GM12872 (cell line): ENCODE data around the gene CYGB.

ENCODE experiments used
- TF ChIP-seq, protein P1 (sequence below): IDR thresholded peaks from 3 replicates; pipeline ENCODE4 v1.5.1; 2011; ENCODE audit warnings: low read depth, mild to moderate bottlenecking, low read length, moderate library complexity; ENCODE audit not compliant: insufficient read depth

The CYGB gene

DNA sequence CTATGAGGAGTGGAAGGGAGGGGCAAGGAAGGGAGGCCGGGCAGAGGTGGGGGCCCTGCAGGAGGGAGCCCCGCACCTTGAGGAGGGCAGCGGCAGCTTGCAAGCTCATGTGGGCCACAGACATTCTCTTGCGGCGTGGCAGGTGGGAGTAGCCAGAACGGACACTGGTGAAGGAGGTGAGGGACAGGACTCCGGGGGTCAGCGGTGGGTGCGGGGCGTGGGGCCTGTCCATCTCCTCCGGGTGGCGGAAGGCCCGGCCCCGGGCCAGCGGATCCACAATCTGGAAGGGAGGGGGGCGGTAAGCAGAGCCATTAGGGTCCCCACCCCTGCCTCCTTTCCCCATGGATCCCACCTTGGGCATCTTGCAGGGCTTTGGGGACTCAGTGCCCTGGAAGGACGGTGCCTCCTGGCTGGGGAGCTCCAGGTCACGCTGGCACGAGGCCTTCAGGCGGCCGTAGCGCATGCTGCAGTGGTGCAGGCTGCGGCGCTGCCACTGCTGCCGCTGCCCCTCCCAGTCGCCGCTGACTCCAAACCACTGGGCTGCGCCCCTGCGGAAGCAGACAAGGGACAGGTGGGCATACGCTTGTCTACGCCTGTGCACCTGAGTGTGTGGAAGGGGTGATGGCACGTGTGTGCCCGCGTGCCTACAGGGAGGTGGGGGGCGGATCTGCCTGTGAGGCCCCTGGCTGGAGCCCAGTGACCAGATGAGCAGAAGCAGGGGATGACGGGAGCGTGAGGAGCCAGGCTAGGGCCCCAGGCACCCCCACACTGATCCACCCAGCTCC is 58.6 kb downstream of the CYGB start:
- TF ChIP-seq, protein P1, sequence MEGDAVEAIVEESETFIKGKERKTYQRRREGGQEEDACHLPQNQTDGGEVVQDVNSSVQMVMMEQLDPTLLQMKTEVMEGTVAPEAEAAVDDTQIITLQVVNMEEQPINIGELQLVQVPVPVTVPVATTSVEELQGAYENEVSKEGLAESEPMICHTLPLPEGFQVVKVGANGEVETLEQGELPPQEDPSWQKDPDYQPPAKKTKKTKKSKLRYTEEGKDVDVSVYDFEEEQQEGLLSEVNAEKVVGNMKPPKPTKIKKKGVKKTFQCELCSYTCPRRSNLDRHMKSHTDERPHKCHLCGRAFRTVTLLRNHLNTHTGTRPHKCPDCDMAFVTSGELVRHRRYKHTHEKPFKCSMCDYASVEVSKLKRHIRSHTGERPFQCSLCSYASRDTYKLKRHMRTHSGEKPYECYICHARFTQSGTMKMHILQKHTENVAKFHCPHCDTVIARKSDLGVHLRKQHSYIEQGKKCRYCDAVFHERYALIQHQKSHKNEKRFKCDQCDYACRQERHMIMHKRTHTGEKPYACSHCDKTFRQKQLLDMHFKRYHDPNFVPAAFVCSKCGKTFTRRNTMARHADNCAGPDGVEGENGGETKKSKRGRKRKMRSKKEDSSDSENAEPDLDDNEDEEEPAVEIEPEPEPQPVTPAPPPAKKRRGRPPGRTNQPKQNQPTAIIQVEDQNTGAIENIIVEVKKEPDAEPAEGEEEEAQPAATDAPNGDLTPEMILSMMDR: no peak

DNA sequence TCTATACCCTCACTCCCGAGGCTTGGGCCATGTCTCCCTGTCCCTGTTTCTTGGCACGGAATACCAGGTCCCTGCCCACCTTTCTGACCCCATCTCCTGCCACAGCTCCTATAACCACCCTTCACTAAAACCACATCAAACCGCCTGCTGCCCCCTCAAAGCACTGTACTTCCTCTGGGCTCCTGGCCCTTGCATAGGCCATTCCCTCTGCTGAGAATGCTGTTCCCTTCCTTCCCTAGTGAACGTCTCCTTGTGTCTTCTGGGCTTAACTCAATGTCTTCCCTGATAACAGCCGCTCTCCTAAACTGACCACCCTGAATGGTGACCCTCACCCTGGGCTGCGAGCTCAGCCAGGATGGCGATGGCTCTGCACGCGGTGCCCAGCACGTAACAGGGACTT is 59.4 kb downstream of the CYGB start:
- TF ChIP-seq, protein P1: no peak

DNA sequence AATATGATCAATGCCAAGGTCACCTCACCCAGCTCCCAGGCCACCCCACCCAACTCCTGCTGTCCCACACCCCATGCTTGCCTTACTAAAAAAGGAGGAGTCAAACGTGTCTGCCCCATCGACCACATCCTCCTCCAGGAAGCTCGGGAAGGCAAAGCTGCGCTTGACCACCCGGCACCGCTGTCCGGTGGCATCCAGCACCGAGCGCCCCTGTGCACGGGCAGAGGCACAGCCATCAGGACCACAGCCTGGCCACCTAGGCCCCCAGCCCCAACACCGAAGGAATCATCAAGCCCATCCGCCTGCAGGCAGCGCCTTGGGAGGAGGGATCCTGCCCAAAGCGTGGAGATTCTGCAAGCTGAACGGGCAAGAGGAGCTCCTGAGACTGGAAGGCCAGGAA is 59.9 kb downstream of the CYGB start:
- TF ChIP-seq, protein P1: no peak
